Non-pigmented ciliary epithelial cell (primary cell): ENCODE data around the gene MUC4.

Source experiments
- DNase-seq: peaks from one replicate; pipeline ENCODE4 v3.0.0-alpha.2; 2010; ENCODE audit warnings: low read depth

The MUC4 gene, protein sequence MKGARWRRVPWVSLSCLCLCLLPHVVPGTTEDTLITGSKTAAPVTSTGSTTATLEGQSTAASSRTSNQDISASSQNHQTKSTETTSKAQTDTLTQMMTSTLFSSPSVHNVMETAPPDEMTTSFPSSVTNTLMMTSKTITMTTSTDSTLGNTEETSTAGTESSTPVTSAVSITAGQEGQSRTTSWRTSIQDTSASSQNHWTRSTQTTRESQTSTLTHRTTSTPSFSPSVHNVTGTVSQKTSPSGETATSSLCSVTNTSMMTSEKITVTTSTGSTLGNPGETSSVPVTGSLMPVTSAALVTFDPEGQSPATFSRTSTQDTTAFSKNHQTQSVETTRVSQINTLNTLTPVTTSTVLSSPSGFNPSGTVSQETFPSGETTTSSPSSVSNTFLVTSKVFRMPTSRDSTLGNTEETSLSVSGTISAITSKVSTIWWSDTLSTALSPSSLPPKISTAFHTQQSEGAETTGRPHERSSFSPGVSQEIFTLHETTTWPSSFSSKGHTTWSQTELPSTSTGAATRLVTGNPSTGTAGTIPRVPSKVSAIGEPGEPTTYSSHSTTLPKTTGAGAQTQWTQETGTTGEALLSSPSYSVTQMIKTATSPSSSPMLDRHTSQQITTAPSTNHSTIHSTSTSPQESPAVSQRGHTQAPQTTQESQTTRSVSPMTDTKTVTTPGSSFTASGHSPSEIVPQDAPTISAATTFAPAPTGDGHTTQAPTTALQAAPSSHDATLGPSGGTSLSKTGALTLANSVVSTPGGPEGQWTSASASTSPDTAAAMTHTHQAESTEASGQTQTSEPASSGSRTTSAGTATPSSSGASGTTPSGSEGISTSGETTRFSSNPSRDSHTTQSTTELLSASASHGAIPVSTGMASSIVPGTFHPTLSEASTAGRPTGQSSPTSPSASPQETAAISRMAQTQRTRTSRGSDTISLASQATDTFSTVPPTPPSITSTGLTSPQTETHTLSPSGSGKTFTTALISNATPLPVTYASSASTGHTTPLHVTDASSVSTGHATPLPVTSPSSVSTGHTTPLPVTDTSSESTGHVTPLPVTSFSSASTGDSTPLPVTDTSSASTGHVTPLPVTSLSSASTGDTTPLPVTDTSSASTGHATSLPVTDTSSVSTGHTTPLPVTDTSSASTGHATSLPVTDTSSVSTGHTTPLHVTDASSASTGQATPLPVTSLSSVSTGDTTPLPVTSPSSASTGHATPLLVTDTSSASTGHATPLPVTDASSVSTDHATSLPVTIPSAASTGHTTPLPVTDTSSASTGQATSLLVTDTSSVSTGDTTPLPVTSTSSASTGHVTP (N-terminal part only)

DNA sequence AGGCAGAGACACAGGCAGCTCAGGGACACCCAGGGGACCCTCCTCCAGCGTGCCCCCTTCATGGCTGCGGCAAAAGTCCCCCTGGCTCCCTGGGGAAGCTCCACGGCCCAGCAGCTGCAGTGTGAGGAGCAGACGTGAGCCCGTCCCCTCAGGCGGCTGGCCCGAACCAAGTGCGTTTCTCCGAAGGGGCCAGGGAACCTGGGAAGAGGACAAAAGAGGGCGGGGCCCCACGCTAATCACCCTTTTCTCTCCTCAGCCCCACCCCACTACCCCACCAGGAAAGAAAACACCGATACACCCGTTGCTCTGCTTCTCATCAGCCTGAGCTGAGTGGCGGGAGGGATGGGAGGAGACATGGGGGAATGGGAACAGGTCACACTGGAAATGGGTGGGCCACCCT lies at the start of gene MUC4:
MUC4 (minus strand) TSS at position 174 of the 400 bp plus-strand sequence; CDS start at position 62, 112 bp downstream.
- DNase-seq: no peak

DNA sequence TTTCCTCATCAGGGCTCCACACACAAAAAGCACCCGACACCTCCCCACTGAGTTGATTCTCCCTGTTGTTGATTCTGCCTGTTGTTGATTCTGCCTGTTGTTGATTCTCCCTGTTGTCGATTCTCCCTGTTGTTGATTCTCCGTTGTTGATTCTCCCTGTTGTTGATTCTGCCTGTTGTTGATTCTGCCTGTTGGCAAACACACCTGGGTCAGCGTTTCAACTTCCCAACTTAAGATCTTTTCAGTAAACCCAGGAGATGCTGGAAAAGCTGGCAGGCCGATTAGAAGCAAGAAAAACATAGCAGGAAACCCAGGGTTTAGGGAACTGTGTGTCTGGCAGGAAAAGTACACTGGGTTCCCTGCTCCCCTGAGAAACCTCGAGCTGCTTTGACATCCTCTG lies 48.7 kb upstream of the MUC4 start:
- no peak for DNase-seq

DNA sequence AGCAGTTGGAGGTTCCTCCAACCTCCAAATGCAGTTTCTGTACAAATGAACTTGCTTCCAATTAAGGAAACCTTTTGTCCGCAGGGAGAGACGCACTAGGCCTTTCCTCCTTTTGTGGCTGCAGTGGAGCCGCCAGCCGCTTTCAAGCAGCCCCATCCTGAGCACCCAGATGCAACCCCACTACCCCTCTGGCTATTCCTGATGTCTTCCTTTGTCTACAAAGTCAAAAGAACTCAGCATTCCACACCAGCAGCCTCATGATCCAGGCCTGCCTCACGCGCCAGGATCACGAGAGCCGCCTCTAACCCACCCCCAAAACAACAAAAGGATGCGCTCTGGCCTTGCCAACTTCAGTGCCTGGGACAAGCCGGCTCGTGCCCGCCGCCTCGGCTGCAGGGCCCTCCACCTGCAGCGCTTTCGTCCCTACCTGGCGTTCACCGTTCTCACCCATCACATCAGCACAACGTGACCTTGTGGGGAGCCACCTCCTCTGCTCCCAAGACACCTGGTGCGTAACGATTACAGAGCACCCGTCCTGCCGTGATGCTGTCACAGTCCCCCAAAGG lies 48.2 kb upstream of the MUC4 start:
- DNase-seq: no peak

DNA sequence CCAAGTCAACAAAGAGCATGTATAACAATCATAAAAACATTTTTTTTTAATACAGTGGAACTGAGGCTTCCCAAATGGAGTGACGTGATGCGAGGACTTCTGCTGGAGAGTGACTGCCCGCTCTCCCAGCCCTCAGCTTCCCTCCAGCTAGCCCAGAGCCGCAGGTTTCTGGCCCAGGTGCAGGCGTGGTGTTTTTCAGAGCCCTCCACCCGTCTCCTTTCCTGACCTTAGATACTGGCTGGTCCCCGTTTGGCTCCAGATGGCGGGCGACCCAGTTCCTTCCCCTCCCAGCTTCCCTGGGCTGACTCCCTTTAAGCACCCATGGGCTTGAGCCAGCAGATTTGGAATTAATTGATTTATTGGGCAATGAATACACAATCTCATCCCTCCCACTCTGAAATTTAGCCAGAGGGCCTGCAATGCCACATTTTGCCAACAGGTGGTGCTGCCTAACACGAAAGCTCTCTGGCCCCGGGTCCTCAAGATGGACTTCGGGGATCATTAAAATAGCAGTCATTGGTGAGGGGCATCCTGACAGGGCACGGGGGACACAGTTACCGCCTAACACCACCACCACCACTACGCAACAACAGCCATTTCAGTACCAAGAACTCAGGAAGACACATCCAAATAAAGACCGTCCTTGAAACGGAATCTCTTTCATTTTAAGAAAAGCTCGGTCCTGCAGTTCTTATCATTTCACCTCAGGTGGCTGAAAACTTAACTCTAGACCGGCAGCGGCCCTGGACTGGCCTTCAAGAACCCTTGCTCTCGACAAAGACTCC lies 47.5 kb upstream of the MUC4 start:
- DNase-seq: peak; percentile 6

DNA sequence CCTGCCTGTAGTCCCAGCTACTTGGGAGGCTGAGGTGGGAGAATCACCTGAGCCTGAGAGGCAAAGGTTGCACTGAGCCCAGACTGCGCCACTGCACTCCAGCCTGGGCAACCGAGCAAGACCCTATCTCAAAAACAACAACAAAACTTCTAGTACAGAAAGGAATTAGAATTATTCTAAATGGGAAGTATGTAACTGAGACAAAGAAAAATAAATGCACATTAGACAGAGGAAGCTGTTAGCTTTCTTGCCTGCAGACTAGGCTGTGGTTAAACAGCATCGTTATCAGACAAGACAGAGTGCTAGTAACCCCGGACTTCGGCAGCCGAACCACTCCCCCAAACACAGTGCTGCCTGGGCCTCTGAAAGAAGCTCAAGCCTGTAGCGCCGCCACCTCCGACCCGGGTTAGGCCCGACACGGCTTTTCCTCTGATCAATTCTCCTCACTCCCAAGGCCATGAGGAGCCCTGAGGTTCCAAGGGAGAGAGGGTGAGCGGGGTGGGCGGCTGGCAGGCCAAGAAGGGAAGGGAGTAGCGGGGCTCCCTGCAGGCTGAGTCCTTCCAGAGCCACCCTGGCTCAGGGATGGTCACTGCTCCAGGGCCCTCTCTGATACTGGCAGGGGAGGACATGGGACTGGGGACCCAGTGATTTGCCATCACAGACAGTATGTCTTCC lies 44.8 kb upstream of the MUC4 start:
- no peak for DNase-seq

DNA sequence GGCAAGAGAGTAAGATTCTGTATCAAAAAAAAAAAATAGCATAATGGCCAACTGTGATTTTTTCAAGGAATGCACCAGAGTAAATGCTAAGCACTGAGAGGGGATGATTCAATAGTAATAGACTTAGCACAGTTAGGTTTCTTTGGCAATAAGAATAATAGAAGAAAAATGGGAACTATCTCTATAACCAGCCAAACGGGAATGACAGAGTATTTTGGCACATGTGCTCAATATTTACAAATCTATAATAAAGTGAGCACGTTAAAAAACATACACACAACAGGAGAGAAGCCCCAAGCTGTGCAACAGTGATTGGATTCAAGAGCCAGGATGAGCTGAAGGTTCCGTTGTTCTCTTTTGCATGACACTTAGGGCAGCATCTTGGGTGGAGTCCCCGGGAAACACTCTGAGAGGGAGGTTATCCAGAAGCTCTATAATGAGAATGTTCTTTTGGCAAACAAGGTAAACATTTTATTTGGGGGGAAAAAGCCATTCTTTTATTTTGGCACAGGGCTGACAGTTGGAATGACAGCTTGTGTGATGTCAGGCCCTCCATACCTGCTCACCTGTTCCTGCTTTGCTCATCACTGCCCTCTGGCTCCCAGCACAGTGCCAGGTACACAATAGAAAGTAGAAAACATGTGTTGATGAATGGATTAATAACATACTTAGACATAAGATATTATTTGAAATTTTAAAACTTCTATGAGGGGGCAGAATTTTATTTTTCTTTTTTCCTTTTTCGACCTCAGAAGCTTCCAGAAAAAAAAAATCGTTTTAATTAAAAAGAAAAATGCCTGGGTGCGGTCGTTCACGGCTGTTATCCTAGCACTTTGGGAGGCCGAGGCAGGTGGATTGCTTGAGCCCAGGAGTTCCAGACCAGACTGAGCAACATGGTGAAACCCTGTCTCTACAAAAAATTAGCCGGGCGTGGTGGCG lies 44.0 kb upstream of the MUC4 start:
- no peak for DNase-seq

DNA sequence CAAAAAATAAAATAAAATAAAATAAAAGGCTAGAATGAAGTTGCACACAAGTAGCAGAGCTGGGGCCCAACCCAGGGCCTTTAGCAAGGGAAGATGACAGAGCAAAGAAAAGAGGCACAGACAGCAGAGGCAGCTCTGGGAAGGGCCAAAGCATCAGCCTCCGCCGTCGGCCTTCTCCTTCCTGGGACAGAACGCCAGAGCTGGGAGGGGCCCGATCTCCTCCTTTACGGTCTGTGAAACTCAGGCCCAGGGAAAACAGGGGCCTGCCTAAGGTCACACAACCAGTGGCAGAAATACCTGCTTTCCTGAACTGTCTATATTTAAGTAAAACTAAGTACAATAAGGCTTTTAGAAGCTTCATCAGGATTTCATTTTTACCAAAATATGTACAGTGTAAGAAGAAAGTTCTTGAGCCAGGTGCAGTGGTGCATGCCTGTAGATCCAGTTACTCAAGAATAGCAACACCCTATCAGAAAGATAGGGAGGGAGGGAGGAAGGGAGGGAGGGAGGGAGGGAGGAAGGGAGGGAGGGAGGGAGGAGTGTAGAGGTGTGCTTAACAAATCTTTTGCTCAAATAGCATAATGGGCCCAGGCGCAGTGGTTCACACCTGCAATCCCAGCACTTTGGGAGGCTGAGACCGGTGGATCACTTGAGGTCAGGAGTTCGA lies 43.0 kb upstream of the MUC4 start:
- DNase-seq: no peak

DNA sequence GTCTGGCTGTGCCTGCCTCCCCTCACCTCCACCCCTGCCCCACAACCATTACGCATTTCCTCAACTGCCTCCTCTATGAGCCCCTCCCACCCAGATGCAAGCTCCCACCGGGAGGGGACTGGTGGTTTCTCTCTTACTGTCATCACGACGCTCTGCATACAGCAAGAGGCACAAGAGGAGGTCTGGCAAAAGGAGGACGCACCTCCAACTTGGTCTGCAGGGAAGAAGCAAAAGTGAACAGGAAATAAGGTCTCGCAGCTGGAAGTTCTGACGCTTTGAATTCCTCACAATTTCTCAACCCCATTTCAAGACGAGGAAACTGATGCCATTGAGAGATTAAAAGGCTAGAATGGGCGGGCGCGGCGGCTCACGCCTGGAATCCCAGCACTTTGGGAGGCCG lies 42.3 kb upstream of the MUC4 start:
- DNase-seq: no peak

DNA sequence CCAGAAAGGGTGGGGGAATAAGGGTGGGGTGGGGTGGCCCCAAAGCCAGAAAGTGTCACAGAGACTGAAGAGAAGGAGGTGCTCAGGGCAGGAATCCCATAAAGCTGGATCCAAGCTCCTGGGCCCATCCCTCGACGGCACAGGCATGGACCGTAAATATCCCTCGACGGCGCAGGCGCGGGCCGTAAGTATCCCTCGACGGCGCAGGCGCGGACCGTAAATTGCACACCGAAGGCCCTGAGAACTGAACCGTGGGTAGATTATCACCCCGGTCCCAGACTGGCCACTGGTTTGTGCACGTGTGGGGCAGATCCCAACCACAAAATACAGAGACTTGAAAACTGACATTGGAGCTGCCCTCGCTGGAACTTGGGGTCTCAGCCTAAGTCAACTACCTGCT lies 41.3 kb upstream of the MUC4 start:
- no peak for DNase-seq

DNA sequence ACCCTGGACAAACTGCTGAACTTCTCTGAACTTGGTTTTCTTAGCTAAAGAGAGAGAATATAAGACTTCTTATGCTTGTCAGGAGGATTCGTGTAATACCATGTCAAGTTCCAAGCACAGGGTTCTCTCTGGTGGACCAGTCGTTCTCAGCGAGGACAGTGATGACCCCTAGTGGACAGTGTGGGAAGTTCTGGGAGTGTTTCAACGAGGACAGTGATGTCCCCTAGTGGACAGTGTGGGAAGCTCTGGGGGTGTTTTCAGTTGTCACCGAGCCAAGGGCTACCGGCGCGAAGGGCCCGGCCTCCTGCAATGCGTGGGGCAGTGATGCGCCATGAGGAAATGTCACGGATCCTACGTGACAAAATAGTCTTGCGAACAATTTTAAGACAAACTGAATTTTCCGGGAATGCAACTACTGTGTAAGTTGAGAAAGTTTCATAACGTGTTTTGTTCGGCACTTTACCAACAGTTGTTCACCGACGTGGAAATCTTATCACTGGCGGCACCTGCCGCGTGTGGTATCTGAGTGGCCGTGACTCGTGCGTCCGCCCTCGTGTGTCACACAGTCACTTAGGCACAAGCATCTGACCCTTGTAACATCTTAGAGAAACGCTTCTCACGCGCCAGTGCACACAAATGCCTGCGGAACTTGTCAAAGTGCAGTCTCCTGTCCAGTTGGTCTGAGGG lies 39.3 kb upstream of the MUC4 start:
- peak; percentile 74 for DNase-seq

DNA sequence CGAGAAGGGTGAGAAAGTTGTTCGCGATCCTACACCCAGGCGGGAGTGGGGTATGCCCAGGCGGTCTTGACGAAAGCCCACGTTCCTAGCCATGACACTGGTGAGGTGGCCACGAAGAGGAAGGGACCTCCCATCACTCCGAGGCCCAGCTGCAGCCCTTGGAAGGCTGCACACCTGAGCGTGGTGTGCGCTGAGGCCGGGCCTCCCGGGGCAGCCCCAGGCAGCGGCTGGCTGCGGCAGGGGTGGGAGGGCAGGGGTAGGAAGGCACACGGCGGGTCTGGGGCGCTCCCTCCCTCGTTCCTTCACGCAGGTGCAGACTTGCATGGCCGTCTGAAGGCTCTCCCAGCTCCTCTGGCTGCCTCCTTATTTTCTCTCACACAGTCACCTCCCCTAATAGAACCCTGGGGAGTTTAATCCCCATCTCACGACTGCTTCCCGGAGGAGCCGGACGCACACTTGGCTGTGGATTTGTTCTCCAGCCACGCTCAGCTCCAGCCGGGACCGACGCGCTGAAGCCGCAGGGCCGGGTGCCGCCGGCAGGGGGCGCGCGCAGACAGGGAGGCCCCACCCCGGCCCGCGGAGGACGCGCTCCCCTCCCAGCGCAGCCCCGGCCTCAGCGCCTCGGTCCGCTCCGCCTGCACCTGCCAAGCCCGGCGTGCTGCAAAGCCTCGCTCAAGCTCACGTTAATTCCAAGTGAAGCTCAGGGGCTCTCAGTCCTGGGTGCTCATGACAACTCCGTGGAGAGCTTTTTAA lies 37.8 kb upstream of the MUC4 start:
- DNase-seq: no peak

DNA sequence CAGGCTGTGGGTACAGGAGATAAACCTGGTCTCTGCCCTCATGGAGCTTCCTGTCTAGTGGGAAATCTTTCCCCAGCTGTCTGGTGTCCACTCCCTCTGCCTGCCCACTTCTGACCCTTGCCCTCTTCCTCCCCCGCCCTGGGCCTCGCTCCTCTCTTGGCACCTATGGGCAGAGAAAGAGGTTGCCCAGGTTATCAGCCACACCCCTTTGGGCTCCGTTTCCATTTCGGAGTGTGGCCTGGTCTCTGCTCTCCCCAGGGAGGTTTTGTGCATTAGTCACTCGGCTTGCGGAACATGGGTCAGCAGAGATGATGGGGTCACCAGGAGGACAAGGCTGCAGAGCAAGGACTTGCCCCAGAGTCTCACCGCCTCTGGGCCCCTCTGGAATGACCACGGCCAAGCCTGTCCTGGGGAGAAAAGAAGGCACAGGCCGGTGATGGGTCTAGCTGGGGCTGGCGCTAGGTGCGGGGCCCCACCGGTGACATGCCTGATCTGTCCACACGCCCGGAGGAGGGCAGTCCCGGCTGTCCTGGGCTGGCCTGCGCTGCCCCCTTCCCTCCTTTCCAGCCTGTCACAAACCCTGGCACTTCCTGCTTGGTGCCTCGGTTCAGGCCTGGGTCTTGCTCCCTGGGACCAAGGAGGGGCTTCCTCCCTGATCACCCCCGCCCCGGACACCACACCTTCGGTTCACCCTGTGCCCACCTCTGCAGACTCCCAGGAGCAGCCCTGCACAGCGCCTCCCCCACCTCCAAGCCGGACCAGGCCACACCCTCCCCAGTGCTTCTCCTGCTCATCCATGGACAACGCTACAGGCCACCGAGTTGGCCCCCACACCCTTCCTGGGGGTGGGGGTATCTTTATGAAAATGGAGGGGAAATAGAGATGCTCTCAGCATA lies 35.6 kb upstream of the MUC4 start:
- DNase-seq: peak; percentile 36

DNA sequence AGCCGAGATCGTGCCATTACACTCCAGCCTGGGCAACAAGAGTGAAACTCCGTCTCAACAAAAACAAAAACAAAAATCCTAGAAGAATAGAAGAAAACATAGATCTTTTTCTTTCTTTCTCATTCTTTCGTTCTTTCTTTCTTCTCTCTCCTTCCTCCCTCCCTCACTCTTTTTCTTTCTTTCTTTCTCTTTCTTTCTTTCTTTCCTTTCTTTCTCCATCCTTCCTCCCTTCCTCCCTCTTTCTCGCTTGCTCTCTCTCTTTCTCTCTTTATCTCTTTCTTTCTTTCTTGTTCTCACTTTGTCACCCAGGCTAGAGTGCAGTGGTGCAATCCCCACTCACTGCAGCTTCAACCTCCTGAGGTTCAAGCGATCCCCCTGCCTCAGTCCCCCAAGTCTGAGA lies 33.8 kb upstream of the MUC4 start:
- no peak for DNase-seq

DNA sequence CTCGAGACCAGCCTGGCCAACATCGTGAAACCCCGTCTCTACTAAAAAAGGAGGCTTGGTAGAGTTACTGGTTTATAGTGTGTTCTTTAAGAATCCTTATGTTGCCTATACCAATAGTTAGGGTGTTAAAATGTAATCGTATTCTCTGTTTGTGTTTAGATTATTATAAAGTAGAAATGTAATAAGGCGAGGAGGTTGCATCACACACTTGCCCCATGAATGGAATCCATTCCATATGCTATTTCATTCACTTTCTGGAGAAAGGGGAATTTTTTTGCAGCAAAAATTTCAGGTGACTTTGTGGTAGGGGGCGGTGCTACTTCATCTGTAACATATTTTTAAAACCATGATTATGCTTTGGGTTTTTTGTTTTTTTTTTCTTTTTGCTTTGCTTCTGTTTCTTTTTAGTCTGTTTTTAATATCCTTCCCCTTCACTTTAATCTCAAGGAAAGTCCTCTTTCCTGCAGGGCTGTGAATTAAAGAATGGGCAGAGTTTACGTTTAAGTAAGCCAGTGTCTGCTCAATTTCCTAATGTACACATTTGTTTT lies 33.0 kb upstream of the MUC4 start:
- no peak for DNase-seq

DNA sequence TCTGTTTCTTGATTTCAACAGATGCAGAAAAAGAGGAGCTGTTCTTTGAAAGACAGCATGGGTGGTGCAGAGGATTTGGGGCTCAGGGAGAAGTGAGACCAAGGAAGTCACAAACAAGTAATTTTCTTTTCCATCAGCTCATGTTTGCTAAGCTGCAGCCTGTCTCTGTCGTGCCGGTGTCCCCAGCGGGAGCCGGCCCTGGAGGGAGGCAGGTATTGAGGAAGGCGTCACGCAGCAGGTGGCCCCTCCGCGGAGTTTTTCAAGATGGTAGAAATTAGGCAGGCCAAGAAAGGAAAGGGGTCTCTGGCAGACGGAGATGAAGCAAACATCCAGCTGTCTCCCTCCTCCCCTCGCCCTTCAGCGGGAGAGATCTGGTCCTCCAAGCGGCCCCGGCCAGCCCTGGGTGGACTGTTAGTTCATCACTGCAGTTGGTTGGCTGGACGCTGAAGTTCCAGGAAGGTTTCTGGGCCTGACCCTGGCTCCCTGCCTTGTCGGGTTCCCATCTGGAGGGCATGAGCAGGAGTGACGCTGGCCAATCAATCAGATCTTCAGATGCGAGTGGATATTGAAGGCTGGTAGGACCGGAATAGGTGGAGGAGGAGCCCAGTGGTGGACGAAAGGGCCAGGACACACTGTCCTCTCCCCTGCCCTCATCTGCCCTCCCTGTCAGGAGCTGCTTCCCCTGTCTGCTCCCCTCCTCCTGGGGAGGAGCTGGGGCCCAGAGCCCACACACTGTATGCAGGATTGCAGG lies 27.7 kb upstream of the MUC4 start:
- no peak for DNase-seq
